GM12891 (cell line): ENCODE data around the gene JUND.

Experiments
- POLR2A ChIP-seq: IDR thresholded peaks from 2 replicates; pipeline ENCODE4 v1.6.1; 2011; ENCODE audit warnings: low read depth, low read length, control low read depth
- POLR2AphosphoS5 ChIP-seq: IDR thresholded peaks from 2 replicates; pipeline ENCODE4 v1.6.1; 2011; ENCODE audit warnings: low read depth, low read length, control low read depth
- TAF1 ChIP-seq: IDR thresholded peaks from 2 replicates; pipeline ENCODE4 v1.6.1; 2011; ENCODE audit warnings: low read depth, low read length, control low read depth

DNA sequence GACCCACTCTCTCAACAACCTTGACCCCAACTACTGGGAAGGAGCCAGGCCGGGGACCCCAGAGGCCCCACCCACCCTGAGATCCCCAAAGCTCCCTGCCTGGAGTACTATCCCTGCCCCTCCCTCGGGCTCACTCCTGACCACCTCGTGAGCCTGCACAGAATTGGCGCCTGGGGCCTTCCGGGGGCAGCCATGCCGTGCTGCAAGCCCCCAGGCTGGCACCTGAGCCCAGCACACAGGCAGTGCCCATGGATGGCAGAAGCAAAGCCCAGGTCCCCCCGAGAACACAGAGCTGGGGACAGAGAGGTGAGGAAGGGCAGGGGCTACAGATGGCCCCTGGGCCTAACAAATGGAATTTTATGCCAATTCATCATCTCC, 27.5 kb upstream of the JUND start:
- TF ChIP-seq POLR2AphosphoS5, result no peak
- TF ChIP-seq POLR2A, result no peak
- TF ChIP-seq TAF1, result no peak
